Amniotic epithelial cell (primary cell): Measurements from ENCODE around the gene ATAD3B.
"Not testable (repeated sequence)": the region's sequence is repeated elsewhere in the genome, so short reads cannot be mapped to it uniquely, and the experiment has no call there.

Source experiments
- DNase-seq: peaks from one replicate; pipeline ENCODE4 v3.0.0-alpha.2; 2010; ENCODE audit warnings: low read depth

Gene ATAD3B

GRCh38 chr1:1452882-1453281, 18.7 kb upstream of the ATAD3B start:
- no peak for DNase-seq

GRCh38 chr1:1454286-1455056, 17.1 kb upstream of the ATAD3B start:
- DNase-seq: not testable (repeated sequence)

GRCh38 chr1:1455366-1455884, 16.1 kb upstream of the ATAD3B start:
- no peak for DNase-seq

GRCh38 chr1:1455934-1456333, 15.6 kb upstream of the ATAD3B start:
- DNase-seq: not testable (repeated sequence)

GRCh38 chr1:1456683-1457255, 14.8 kb upstream of the ATAD3B start:
- DNase-seq: not testable (repeated sequence)

- not testable (repeated sequence) for DNase-seq
Observed at GRCh38 chr1:1459156-1459555, 12.4 kb upstream of the ATAD3B start.

GRCh38 chr1:1459711-1460110, 11.9 kb upstream of the ATAD3B start:
- not testable (repeated sequence) for DNase-seq

- no peak for DNase-seq
Observed at GRCh38 chr1:1460540-1461130, 10.9 kb upstream of the ATAD3B start.

GRCh38 chr1:1461721-1462317, 9.7 kb upstream of the ATAD3B start:
- no peak for DNase-seq

GRCh38 chr1:1462318-1462966, 9.1 kb upstream of the ATAD3B start:
- peak; percentile 13 for DNase-seq

- no peak for DNase-seq
Observed at GRCh38 chr1:1463312-1463711, 8.3 kb upstream of the ATAD3B start.

- DNase-seq: not testable (repeated sequence)
Observed at GRCh38 chr1:1468196-1468985, 3.2 kb upstream of the ATAD3B start.

GRCh38 chr1:1470626-1471388, 758 bp upstream of the ATAD3B start:
- DNase-seq: no peak

GRCh38 chr1:1472053-1472876, 700 bp downstream of the ATAD3B start:
- DNase-seq: not testable (repeated sequence)

- DNase-seq: not testable (repeated sequence)
Observed at GRCh38 chr1:1476011-1476410, 4.4 kb downstream of the ATAD3B start.

- no peak for DNase-seq
Observed at GRCh38 chr1:1477206-1477605, 5.6 kb downstream of the ATAD3B start.

- DNase-seq: no peak
Observed at GRCh38 chr1:1479547-1480487, 8.3 kb downstream of the ATAD3B start.

GRCh38 chr1:1480488-1480867, 8.9 kb downstream of the ATAD3B start:
- DNase-seq: not testable (repeated sequence)
